Fibroblast of pulmonary artery (primary cell): Measurements from ENCODE around the gene ZNF211.

Experiments
- DNase-seq: peaks from one replicate; pipeline ENCODE4 v3.0.0-alpha.2; 2010; ENCODE audit warnings: low read depth
- H3K4me3 ChIP-seq: replicated peaks from 2 replicates; pipeline ENCODE4 v1.5.1; 2011; ENCODE audit warnings: low read depth, mild to moderate bottlenecking, control low read depth, low read length, moderate library complexity
- CTCF ChIP-seq: IDR thresholded peaks from 2 replicates; pipeline ENCODE4 v1.5.1; 2011; ENCODE audit warnings: mild to moderate bottlenecking, control low read depth, low read length, inconsistent platforms; ENCODE audit errors: missing control alignments

ZNF211 gene

GRCh38 chr19:57632987-57633831 lies at the start of gene ZNF211:
Gene ZNF211 (plus strand): TSS chr19:57633168. CDS start chr19:57633347, 179 bp downstream.
- H3K4me3 ChIP-seq = peak within 1 kb of the TSS; percentile 88
- DNase-seq = peak; percentile 95
- no peak for TF ChIP-seq CTCF

- TF ChIP-seq CTCF = no peak
- peak; percentile 94 for DNase-seq
- H3K4me3 ChIP-seq = peak within 1 kb of the TSS; percentile 74
These were observed 49.2 kb upstream of the ZNF211 start, which contains the start of gene ZIK1 for GRCh38 chr19:57583521-57584416. Gene ZIK1 (plus strand): TSS chr19:57584145. CDS start chr19:57584357, 212 bp downstream.

GRCh38 chr19:57587529-57587928 lies 45.4 kb upstream of the ZNF211 start:
- no peak overlapping the region for H3K4me3 ChIP-seq
- no peak for TF ChIP-seq CTCF
- peak; percentile 24 for DNase-seq

- no peak for TF ChIP-seq CTCF
- peak overlapping the region; percentile 81 for H3K4me3 ChIP-seq
- DNase-seq = no peak
These were observed 33.6 kb upstream of the ZNF211 start for GRCh38 chr19:57599377-57599760.

GRCh38 chr19:57599761-57600383 lies 33.1 kb upstream of the ZNF211 start, which contains the start of gene ZNF530:
Gene ZNF530 (plus strand): TSS chr19:57599885. CDS start chr19:57604346, 4,461 bp downstream.
- peak within 1 kb of the TSS; percentile 81 for H3K4me3 ChIP-seq
- no peak for TF ChIP-seq CTCF
- peak; percentile 95 for DNase-seq

- no peak for TF ChIP-seq CTCF
- no peak overlapping the region for H3K4me3 ChIP-seq
- DNase-seq = no peak
These were observed 26.0 kb upstream of the ZNF211 start for GRCh38 chr19:57606931-57607330.
